Coronary artery (tissue), 2 donors: ENCODE data around the gene GLDC.

ENCODE experiments used
- DNase-seq: peaks from one replicate; pipeline ENCODE4 v3.0.0-alpha.2; 2017; ENCODE audit warnings: low spot score
- H3K27ac ChIP-seq, 2 donors: fragments of 200-600 bp; sonication (generic); one replicate each; pipeline ENCODE4 v1.5.1; 2016 to 2019
- H3K4me3 ChIP-seq: fragments of 200-600 bp; sonication (generic); 2 replicates; pipeline ENCODE4 v1.5.1; 2016; ENCODE audit warnings: mild to moderate bottlenecking, moderate library complexity
- TF ChIP-seq, protein P1 (sequence below): fragments of 200-600 bp; sonication (generic); IDR thresholded peaks from one replicate; pipeline ENCODE4 v1.5.1; 2019; ENCODE audit warnings: antibody characterized with exemption

Gene GLDC

DNA sequence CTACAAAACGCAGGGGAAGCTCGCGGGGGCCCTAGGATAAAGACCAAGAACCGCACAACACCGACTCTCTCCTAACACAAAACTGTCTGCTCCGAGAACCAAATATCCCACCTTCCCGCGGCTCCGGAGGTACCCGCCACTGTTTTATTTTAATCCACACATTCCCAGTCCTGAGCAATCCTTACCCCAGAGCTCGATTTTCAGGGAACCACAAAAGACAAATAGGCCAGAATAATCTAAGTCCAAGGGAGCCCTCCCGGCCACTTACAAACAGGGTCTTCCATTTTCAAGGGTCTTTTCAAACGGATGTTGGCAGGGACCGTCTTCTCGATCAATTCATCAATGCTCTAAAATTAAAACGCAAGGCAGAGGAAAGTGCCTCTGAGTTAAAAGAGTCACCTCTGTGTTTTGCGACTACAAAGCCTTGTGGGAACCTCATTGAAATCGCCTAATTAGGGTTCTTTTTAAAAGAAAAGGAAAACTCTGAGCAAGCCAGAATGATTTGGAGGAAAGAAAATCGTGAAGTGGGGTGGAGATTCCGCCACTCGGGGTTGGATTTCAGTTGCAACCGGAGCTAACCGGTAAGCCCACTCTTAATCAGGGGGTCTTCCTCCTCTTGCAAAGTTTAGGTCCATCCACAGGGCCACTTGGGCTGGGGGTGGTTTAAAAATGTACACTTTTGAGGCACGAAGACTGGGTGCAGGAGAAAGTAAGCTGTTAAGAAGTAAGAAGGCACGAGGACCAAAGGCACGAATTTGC, 1.0 kb downstream of the GLDC start:
- DNase-seq, result no peak
- TF ChIP-seq, protein P1, sequence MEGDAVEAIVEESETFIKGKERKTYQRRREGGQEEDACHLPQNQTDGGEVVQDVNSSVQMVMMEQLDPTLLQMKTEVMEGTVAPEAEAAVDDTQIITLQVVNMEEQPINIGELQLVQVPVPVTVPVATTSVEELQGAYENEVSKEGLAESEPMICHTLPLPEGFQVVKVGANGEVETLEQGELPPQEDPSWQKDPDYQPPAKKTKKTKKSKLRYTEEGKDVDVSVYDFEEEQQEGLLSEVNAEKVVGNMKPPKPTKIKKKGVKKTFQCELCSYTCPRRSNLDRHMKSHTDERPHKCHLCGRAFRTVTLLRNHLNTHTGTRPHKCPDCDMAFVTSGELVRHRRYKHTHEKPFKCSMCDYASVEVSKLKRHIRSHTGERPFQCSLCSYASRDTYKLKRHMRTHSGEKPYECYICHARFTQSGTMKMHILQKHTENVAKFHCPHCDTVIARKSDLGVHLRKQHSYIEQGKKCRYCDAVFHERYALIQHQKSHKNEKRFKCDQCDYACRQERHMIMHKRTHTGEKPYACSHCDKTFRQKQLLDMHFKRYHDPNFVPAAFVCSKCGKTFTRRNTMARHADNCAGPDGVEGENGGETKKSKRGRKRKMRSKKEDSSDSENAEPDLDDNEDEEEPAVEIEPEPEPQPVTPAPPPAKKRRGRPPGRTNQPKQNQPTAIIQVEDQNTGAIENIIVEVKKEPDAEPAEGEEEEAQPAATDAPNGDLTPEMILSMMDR, result no peak
- peak overlapping the region; percentile 68 for H3K4me3 ChIP-seq
- no peak overlapping the region for H3K27ac ChIP-seq

DNA sequence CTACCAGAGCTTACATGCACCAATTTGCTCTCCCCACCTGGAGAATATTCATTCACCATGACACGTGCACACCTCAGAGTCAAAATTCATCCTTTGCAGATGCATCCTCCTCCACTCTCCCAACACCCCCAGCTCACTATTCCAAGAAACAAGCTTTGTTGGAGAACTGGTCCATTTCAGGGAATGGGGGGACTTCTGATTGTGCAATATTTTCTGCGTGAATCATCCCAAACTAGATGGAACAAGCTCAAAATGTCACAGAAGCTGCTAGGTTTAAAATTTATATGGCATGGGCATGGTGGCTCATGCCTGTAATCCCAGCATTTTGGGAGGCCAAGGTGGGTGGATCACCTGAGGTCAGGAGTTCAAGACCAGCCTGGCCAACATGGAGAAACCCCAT, 3.6 kb downstream of the GLDC start:
- TF ChIP-seq, protein P1, result no peak
- H3K27ac ChIP-seq, result no peak overlapping the region
- DNase-seq, result no peak
- H3K4me3 ChIP-seq, result no peak overlapping the region

DNA sequence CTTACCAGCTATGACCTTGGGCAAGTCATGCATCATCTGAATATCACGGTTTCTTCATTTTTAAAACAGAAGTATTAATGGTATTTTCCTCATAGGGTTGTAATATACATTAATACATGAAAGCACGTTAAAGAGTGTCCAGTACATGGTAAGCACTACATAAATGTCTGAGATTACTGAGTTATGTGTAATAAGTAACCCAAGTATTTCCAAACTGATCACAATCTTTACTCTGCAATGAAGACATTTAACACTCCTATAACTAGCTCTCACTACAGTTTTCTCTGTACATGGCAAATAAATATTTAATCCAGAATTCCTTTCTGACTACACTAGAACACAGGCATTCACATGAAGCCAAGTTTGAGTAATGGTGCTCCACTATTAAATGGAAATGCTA, 4.0 kb downstream of the GLDC start:
- TF ChIP-seq, protein P1, result no peak
- no peak overlapping the region for H3K4me3 ChIP-seq
- DNase-seq, result no peak
- H3K27ac ChIP-seq, result no peak overlapping the region

DNA sequence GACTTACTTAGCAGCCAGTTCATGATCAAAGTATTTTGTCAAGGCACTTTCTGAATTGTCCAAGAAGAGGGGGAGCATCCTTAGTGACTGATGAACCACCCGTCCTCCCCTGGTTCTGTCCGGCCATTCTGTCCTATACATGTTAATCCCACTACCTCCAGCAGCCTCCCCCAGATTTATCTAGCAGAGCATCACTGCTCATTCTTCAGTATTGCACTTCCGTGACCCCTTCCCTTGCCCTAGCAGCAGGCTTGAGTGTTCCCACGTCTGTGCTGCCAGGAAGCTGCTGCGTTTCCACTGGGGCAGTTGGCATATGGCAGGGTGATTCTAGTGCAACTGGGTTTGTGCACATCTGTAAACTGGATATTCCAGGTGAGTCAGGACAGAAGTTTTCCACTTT, 4.5 kb downstream of the GLDC start:
- TF ChIP-seq, protein P1, result no peak
- no peak for DNase-seq
- Histone ChIP-seq H3K4me3 (no peak overlapping the region), H3K27ac (no peak overlapping the region)

DNA sequence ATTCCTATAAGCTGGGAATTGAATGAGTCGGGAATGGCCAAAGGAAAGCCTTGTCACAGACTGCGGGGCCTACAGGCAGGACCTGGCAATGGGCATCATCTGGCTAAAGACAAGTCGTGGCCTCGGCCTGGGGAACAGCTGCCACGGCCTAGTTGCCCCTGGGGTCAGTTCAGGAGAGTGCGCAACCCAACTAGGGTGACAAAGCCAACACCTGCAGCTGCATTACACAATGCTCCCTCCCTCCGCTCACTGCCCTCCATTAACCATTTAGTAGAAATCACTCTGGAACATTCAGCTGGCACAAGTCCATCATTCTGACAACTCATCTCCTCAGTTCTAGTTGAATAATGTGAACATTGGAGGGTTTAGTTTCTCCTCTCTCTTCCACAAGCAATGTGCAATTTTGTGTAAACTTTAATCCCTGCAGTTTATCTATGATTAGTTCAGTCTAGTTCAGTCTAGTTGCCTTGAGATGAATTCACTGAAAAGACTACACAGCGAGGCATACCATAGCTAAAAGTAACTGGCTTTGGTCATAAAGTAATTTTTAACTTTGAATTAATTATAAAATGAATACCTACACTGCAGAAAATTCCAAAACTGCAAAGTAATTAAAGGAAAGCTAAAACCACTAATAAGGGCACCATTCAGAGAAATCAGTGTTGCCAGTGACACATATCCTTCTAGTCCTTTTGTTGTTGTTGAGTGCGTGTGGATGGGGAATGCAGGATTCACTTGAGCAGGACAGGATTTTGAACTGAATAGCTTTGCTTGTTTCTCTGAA, 5.1 kb downstream of the GLDC start:
- Histone ChIP-seq H3K27ac (no peak overlapping the region), H3K4me3 (no peak overlapping the region)
- no peak for DNase-seq
- TF ChIP-seq, protein P1, result no peak

DNA sequence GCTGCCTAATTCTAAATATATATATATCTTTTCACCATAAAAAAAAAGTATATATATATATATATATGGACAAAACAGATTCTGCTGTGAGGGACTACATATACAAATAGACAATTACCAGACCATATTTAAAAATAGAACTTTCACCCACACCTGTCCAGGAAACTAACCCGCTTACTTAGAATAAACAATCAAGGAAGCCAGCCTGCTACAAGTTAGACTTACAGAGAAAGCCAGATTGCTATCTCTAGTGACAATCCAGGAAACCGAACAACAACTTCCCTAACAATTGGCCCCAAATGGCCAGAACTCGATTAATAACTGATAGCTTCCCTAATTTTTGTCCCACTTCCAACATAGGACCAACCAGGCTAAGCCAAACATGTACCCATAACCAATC, 5.9 kb downstream of the GLDC start:
- no peak for DNase-seq
- Histone ChIP-seq H3K4me3 (no peak overlapping the region), H3K27ac (no peak overlapping the region)
- TF ChIP-seq, protein P1, result no peak

DNA sequence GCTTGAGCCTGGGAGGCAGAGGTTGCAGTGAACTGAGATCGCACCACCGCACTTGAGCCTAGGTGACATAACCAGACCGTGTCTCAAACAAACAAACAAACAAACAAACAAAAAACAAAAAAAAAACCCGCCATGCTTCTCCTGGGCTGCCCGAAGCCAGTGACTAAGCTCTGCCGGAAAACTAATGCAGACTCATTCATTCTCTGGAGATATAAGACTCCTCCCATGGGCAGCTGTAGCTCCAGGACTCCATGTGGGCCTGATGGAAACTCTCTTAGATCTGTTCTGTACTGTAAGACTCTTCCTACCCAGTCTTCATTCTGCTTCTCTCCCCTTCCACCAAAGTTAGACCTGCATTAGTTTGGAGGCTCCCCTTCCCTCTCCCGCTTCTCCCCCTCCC, 11.1 kb downstream of the GLDC start:
- H3K4me3 ChIP-seq, result no peak overlapping the region
- DNase-seq, result no peak

More for the DNA sequence above, 11.1 kb downstream of the GLDC start:
- TF ChIP-seq, protein P1, result no peak
- no peak overlapping the region for H3K27ac ChIP-seq
